NCI-H526 (cell line): Measurements from ENCODE around the gene ARHGEF7.
"Not testable (repeated sequence)": the region's sequence is repeated elsewhere in the genome, so short reads cannot be mapped to it uniquely, and the experiment has no call there.

Source experiments
- DNase-seq, 2 experiments: peaks; one replicate each; lab custom pipeline; 2025; lab: John Stamatoyannopoulos, UW

The ARHGEF7 gene

DNA sequence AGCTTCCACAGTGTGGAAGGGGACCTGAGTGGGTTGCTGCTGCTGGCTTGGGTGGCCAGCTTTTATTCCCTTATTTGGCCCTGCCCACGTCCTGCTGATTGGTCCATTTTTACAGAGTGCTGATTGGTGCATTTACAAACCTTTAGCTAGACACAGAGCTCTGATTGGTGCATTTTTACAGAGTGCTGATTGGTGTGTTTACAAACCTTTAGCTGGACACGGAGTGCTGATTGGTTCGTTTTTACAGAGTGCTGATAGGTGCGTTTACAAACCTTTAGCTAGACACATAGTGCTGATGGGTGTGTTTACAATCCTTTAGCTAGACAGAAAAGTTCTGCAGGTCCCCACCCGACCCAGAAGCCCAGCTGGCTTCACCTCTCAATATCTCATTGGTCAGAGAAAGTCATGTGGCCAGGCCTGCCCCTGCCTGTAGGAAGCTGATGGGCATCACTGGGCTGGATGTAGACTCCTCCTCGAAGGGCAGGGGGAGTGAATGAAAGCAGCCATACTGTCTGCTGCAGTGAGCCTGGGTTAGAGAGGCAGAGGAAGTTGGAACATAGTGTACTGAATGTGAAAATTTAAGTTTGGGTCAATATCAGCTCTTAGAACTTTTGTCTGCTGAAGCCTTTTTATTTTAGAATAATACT, 83.7 kb downstream of the ARHGEF7 start:
- not testable (repeated sequence) for DNase-seq

DNA sequence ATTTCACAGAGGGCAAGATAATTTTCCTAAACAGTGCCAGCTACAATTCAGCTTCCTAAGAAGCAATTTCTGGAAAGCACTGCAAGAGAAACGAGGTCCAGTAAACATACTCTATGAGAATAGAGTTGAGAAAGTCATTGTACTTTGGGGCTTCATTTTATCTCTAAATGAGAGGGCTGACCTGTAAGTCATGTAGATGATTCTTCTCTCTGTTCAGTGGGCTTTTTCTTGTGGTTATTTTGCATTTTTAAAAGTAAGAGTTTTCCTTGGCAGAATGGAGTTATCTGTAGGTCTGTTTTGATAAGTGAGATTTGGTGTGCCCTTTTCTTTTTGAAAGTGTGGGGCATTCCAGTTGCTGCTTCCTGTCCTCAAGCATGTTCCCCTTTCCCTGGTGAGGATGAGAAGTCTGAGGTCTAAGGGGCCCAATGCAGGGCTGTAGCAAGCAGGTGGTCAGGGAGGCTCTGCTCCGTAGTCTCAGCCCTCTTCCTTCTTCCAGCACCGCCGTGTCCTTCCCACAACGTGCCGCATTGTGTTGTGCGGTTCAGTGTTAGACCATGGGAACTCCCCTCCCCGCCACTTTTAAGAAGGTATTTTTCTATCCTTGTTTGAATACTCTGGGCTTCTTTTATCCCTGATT, 86.3 kb downstream of the ARHGEF7 start:
- DNase-seq = no peak

DNA sequence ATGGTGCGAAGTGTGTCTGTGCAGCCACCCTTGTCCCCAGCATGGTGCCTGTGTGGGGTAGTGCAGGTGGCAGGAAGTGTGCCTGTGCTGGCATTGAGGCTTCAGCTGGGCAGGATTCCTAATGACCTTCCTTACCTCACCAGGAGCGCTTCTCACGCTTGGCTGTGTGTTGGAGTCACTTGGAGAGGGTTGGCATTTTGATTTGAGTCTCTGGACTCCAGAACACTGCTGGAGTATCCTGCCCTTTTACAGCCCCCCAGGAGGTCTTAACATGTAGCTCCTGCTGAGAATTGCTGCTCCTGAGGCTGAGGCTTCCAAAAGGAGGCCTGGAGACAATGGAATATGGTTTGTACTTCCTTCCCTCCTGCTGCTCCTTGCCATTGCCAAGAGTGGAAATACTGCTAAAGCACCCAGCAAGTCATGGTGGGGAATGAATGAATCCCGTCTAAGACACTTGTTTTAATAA, 87.1 kb downstream of the ARHGEF7 start:
- DNase-seq = no peak

DNA sequence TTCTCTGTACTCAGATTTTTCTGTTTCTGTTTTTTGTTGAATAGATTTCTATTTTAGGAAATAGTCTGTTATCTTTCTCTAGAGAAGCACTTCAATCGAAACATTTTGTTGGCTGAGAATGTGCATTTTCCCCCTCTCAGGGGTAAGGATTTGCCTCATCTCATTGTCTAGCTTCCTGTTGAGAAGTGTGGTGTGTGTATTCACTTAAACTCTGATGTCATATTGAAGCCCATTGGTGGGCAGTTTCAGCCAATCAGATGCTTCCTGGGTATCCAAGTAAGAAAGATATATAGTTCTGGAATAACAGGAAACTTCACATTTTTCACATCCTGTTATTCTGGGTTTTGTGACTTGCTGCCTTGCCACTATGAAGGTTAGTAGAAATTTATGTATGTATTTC, 87.6 kb downstream of the ARHGEF7 start:
- DNase-seq = no peak

DNA sequence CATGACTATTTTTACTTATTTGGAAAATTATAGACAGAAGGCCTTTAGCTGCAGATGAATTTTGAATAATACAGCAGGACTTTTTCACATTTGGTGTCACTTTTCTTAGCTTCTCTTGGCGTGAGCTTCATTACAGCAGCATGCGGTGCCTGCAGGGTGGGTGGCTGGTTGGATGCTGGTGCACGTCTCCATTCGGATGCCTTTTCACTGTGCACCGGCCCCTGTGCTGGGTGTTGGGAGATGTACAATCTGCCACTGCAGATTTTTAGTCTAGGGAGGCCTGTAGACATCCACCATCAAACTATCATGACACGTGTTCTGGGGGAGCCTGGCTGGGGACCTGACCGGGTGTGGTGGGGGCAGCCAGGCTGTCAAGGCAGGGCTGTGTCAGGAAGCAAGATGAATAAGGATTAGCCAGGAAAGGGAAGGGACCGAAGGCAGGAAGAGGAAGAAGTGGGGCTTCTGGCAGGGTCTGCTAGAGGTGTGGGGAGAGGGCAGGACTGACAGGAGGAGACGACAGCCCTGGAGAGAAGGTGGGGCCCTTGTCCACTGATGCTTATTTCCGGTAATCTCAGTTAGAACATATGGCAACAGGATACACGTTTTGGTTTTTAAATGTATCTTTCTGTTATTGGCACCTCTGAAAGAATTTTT, 88.8 kb downstream of the ARHGEF7 start:
- no peak for DNase-seq

DNA sequence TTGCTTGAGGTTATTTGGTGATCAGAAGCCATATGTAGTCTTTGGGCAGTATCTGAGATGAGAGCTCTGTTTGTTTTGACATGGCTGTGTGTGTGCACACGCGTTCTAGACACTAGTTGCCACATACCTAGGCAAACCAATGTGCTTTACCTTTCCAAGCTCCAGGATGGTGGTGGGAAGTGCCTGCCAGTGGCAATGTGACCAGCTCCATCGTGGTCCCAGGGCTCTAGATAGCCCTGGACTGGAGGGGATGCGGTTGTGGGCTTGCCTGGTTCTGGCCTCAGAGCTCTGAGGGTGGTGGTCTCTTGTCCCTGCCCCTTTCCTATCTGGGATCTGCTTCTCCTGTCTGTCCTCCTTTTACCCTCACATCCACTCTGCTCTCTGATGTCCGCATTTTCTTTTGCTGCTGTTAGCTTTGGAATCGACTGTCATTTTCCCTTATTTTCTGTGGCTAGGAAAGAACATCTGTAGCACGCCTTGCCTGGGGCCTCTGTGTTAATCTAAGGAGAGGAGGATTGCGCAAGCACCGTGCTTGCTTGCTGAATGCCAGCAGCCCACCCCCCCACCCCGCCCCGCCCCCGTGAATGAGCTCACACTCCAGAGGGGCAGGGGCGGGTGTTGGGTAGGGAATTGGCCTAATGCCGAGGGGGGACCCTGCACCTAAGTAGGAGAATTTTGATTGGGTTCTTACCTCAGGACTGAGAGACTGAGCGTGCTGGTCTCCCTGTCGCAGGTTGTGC, 89.5 kb downstream of the ARHGEF7 start:
- DNase-seq = no peak

DNA sequence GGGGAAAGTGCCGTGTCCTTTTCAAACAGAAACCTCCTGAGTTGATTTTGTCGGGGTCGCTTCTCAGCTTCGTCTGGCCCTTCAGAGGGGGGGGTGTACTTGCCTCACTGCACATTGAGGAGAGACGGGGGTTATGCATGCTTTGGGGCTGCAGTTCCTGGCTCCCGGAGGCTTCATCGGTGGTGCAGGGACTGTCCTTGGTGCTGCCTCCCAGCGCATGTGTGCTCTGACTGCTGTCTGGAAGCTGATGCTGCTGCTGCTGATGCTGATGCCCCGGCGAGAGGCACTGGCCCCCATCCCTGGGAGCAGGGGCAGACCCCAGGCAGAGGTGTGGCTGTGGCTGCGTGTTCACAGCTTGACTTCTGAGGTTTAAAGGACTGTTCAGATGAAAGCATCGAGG, 91.0 kb downstream of the ARHGEF7 start:
- no peak for DNase-seq

DNA sequence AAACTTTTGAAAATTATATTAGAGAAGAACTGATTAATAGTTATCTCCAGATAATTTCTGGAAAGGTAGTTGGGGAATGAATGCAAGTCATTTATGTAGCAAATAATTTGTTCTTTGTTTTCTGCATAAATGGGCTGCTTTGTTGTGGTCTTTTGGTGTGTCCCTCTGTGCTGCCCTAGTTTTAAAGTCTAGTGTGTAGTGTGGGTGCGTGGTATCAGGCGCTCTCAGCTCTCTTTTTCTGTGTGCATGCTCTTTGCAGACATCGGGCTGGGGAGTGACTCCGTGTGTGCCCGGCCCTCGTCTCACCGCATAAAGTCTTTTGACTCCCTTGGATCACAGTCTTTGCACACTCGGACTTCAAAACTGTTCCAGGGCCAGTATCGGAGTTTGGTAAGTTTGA, 94.5 kb downstream of the ARHGEF7 start:
- DNase-seq = no peak

DNA sequence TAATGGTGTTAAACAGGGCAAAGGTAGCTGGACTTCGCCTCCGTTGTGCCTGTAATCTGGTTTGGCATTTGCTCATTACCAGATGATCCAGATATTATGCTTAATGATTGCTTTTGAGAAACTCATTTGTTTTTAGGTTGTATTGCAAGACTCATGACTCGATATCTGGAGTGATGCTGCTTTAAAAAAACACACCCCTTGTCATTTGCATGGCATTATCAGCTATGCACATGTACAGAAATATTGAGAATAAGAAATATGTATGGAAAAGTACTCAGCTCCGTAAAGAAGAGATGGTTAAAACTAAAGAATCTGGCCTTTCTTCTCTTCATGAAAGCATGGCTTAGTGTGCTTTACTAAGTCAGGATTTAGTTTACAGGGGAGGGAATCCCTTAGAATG, 95.0 kb downstream of the ARHGEF7 start:
- DNase-seq = no peak

DNA sequence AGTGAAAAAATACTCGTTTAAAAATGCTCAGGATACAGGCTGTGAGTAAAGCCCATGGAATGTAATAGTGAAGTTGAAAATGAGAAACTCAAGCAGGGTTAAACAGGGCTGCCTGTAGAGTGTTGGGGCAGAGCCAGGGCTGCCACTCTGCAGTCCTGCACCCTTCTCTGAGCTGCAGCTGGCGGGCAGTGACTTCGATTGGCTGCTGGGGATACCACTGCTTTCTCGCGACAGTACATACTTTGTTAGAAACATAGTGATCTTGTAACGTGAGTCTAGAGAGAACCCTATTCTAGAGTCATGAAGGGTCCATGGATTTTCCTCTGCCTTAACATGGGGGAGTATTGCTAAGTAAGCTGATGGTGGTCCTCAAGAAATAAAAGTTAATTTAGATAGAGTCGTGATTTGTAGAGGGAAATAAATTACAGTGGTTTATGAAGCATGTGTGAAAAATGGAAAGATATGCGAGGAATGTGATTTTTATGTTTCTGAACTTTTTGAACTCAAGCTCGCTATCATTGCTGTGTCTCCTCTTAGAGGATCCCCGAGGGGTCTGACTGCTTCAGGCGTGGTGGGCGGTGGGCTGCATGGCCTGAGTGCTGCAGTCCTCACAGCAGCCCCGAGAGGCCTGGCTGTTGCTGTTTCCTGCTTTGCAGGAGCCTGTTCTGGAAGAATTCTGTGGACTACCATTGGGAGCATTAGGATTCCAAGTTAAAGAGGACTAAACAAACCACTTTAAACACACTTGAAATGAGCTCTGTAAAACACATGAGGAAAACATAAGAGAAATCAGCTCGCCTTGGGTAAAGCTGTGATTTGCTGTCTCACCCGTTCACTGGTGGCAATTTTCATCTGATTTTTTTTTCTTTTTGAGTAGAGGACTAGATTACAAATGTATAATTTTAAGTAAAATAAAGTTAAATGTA, 95.7 kb downstream of the ARHGEF7 start:
- no peak for DNase-seq

DNA sequence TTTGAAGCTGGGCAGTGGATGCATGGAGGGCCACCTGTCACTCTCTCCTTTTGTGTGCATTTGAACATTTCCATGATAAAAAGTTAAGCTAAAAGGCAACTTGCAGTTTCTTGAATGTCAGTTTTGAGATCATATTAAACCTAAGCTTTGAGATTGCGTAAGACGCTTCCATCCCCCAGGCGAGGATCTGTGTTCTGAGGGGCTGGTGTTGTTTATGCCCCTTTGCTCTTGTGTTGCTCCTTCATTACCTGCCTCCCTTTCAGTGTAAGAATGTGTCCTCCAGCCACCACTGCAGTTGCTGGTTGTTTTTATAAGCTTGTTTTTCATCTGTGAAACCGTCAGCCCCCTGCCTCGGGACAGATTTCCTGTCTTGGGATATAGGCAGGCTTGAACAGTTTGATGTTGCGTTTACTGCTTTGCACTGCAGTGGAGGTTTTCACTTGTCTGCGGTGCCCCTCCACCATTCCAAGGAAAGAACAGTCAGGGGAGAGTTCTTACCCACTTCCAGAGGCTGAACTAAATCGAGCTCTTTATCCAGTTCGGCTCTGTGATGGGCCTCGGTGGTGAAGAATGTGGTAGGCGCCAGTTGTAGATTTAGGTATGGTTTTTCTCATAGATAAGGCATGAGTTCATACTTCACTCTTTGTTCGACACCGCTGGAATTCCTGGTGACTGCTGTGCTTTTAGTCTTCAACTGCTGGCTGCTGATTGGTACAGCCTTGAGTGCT, 96.8 kb downstream of the ARHGEF7 start:
- no peak for DNase-seq

DNA sequence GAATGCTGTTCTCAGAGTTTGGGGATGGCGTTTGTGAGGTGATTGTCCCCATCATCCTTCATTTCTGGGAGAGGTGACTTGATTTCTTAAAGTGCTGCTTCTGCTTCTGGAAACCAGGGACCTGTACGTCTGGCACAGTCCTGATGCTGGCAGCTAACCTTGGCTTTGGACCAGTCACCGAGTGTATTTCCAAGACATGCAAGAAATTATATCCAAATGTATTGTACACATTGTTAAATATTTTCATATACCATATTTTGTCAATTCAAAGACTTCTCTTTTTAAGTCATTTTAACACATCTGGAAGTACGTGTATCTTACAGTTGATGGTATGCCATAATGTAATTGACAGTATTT, 97.4 kb downstream of the ARHGEF7 start:
- no peak for DNase-seq

DNA sequence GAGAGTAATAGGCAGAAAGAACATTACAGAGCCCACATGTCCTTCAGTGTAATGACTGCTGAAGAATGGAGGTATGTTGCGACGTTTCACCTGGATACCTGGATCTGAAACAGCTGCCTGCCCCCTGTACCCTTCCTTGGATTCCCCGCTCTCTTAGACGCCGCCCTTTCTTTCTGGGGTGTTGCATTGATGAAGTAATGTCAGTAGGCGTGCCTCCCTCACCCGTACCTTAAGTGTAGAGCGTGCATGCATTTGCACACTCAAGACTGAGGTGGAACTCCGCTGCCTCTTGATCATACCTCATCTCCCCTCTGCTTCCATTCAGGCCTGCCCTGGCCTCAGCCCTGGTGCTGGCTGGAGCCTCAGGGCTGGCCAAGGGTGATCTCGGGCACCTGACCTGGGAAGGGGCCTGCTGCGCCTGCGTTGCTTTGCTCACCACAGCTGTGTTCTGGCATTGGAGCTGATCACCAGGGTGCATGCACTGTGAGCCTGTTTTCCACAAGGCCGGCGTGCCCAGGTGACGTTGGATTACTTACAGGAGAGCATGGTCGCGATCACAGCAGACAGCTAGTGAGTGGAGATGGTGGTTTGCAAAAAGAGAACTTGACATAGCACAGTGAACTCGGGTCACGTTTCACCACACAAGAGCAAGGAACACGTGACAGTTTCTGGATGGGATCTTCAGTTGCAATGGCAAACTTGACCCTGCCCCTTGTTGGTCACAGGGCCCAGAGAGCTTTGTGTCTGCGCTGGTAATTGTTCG, 99.0 kb downstream of the ARHGEF7 start:
- peak in 1 of 2 experiments; percentile 22 for DNase-seq

DNA sequence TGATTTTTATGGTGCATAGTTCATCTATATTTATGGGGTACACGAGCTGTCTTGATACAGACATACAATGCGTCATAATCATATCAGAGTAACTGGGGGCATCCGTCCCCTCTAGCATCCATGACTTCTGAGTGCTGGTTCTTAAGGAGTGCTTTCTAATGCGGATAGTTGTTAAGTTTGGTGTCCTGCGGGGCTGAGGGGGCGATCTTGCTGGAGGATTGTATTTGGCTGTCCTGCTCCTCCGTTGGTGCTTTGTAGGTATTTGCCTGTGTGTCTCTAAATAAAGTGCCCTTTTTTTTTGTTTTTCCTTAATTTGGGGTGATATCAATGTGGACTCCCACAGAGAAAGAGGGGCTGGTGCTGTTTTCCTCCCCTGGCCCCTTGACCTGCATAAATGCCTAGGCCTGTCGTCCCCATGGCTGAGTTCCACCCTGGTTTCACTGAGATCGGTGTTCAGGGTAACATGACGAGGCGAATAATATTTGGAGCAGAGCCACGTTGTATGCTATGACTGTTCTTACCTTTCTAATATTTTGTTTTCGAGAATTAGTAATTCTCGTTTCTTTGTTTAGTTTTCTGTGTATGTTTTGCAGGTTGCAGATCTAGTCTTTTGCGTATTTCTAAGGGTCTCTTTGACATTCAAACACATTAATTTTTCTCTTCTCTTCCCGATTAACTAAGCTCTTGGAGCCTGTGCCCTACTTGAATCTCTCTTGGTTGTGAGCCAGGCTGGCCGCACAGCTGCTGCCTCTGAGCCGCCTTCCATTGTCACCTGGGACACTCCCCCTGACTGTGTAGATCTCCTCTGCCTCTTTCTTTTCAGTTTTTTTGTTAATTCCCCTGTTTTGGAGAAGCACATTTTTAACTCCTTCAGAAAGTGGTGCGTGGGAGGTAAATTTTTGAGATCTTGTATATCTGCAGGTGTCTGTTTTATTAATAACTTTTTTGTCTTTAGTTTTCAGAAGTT, 100.3 kb downstream of the ARHGEF7 start:
- no peak for DNase-seq

DNA sequence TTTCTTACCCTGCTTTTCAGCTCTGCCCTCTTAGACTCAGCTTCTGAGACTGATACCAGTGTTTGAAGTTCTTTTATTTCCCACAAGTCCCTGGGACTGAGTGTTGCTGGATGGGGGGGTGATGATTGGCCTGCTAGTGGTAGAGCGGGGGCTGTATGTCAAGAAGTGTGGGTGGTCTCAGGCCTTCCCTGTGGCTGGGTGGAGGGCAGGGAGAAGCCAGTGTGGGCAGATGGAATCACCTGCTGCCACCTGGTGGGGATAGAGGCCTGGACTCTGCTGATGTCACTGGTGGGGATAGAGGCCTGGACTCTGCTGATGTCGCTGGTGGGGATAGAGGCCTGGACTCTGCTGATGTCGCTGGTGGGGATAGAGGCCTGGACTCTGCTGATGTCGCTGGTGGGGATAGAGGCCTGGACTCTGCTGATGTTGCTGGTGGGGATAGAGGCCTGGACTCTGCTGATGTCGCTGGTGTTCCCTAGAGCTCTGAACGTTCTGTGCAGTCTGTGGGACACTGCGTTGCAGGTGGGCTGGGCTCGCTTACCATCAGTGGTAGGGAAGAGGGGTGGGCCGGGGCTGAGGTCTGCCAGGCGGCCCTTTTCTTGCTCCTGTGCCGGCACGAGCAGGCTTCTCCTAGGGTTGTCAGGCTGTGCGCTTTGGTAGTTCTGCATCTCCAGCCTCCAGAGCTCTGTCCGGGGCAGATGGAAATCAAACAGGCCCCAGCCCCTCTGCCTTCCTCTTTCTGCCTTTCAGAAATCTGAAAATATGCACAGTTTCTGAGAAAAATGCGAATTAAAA, 101.3 kb downstream of the ARHGEF7 start:
- DNase-seq = peak in 1 of 2 experiments; percentile 60

DNA sequence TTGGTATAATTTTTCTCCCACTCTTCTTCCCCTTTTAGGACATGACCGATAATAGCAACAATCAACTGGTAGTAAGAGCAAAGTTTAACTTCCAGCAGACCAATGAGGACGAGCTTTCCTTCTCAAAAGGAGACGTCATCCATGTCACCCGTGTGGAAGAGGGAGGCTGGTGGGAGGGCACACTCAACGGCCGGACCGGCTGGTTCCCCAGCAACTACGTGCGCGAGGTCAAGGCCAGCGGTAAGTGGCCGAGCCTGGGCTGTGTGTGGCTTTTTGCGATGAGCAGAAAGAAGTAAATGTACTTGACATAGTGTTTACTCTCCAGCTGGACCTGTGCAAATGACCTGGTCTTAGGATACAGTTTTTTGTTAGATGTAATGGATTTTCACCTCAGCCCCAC, 102.5 kb downstream of the ARHGEF7 start:
- no peak for DNase-seq

DNA sequence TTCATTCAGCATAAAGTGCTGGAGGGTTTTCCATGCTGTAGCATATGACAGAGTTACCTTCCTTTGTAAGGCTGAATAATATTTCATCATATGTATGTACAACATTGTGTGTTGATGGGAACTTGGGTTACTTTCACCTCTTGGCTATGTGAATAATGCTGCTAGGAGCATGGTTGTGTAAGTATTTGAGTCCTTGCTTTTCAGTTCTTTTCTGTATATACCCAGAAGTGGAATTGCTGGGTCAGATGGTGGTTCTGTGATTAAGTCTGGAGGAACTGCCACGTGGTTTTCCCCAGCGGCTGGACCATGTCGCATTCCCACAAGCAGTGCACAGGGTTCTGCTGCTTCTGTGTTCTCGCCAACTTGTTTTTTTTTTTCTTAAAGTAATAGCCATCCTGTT, 104.2 kb downstream of the ARHGEF7 start:
- DNase-seq = no peak

DNA sequence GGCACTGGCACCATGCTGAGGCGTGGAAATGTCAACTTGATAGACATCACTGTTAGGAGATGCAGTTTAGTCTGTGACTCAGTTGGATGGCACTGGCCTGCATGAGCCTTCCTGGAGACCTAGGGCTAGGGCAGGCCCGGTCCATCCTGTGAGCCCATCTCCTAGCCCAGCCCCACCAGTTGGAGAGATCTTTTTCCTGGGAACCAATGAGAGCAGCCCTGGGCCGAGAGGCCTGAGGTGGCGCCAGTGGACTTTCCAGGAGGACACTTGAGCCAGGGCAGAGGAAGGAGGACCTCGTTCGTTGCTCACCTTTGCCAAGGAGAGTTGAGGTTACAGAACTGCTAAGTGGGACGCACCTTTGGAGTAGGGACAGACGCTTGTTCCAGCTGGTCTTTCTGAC, 104.8 kb downstream of the ARHGEF7 start:
- no peak for DNase-seq
